T-helper 2 cell treated with Interferon-gamma antibody and Interleukin-4, amounts not matched to agents 100 ng/mL and 5 ng/mL, for 36 hours (primary cell): ENCODE results near the gene TSSC4. TPM values are rescaled to one million over a fixed set of nuclear protein-coding genes. Genes with fewer than 3 reads are reported as not detected.

ENCODE experiments used
- intact Hi-C: fragments of 100-400 bp; cut with micrococcal nuclease; formaldehyde crosslinking; loops from one replicate; pipeline ENCODE4 v1.15.1; 2023
- total RNA-seq: library from RNA; stranded (reverse); gene quantifications from 2 replicates; pipeline ENCODE4 v1.2.3, GENCODE V29; 2022

TSSC4 gene
- total RNA-seq, 1 donor from 2014 or later: 41.5 TPM

- intact Hi-C loops: no loop called here
These were observed 15.1 kb upstream of the TSSC4 start for GRCh38 chr11:2385156-2386151.

GRCh38 chr11:2386591-2386990, 14.0 kb upstream of the TSSC4 start:
- intact Hi-C loops: no loop called here

GRCh38 chr11:2387266-2387987, 13.1 kb upstream of the TSSC4 start:
- intact Hi-C loops: no loop called here

GRCh38 chr11:2388431-2389376, 11.8 kb upstream of the TSSC4 start:
- intact Hi-C loops: no loop called here

- intact Hi-C loops: no loop called here
These were observed 11.0 kb upstream of the TSSC4 start for GRCh38 chr11:2389377-2390026.

- intact Hi-C loops: no loop called here
These were observed 10.3 kb upstream of the TSSC4 start for GRCh38 chr11:2390091-2390724.

GRCh38 chr11:2390725-2391151, 9.8 kb upstream of the TSSC4 start:
- intact Hi-C loops: no loop called here

- intact Hi-C loops: no loop called here
These were observed 9.2 kb upstream of the TSSC4 start for GRCh38 chr11:2391181-2391975.

GRCh38 chr11:2392241-2392959, 8.2 kb upstream of the TSSC4 start:
- intact Hi-C loops: no loop called here

GRCh38 chr11:2393111-2393868, 7.3 kb upstream of the TSSC4 start:
- intact Hi-C loops: no loop called here

- intact Hi-C loops: no loop called here
These were observed 6.4 kb upstream of the TSSC4 start for GRCh38 chr11:2393941-2394817.

GRCh38 chr11:2394818-2395105, 5.8 kb upstream of the TSSC4 start:
- intact Hi-C loops: no loop called here

- intact Hi-C loops: no loop called here
These were observed 5.3 kb upstream of the TSSC4 start for GRCh38 chr11:2395211-2395730.

GRCh38 chr11:2395856-2396255, 4.7 kb upstream of the TSSC4 start:
- intact Hi-C loops: no loop called here

GRCh38 chr11:2396471-2396870, 4.1 kb upstream of the TSSC4 start:
- intact Hi-C loops: no loop called here

- intact Hi-C loops: no loop called here
These were observed 3.5 kb upstream of the TSSC4 start for GRCh38 chr11:2397005-2397404.
